ENCODE data around the gene TMEFF2.
A peak's percentile ranks its signal among the peaks of the same experiment; 100 is the strongest.

The TMEFF2 gene

DNA sequence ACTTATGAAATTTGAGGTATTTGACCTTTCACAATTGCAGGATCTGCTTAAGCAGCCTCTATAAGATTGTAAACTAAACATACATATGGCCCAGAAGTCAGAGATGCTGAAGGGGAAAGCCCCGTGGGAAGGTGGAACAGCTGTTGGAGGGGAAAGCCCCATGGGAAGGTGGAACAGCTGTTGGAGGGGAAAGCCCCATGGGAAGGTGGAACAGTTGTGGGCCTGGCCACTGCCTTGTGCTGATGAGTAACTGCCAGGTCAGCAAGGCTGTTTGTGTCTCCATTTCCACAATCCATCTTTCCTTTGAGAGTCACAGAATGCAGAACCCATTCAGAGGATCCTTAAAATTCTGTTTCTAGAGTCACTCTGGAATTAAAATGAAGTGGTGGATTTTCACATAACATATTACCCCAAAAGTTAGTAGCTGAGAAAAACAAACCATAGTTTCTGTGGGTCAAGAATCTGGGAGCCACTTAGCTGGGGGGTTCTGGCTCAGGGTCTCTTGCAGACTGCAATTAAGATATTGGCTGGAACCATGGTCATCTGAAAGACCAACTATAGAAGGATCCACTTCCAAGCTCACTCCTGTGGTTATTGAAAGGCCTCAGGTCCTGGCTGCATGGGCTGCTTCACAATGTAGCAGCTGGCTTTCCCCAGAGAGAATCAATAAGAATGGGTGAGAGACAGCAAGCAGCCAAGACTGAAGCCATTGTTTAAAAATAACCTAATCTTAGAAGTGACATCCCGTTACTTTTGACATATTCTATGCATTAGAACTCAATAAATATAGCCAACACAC, 261.2 kb downstream of the TMEFF2 start:
- Histone ChIP-seq H3K36me3 (ENCODE audit: insufficient read depth, insufficient read length, low read length) (no peaks in the 10 kb centered on the region), H3K4me1 (ENCODE audit: insufficient read depth, insufficient read length) (no peaks in the 10 kb centered on the region), H3K27me3 (ENCODE audit: insufficient read depth, insufficient read length) (no peaks in the 10 kb centered on the region), H3K4me3 (ENCODE audit: insufficient read length, low read depth) (no peak overlapping the region), H3K9me3 (ENCODE audit: insufficient read depth, low read length) (no peaks in the 10 kb centered on the region), H3K9ac (ENCODE audit: insufficient read length, low read depth) (no peak overlapping the region)
- TF ChIP-seq SUZ12 (IDR thresholded peaks at IDR 0.05; ENCODE audit: extremely low read depth, insufficient read depth, insufficient read length) = no peak
- no peak for TF ChIP-seq YY1 (IDR thresholded peaks at IDR 0.05; ENCODE audit: insufficient read depth, insufficient read length)
- TF ChIP-seq ZNF274 (IDR thresholded peaks at IDR 0.05; ENCODE audit: low read depth, low read length) = no peak
- no peak for DNase-seq (ENCODE audit: low read depth, low spot score)

DNA sequence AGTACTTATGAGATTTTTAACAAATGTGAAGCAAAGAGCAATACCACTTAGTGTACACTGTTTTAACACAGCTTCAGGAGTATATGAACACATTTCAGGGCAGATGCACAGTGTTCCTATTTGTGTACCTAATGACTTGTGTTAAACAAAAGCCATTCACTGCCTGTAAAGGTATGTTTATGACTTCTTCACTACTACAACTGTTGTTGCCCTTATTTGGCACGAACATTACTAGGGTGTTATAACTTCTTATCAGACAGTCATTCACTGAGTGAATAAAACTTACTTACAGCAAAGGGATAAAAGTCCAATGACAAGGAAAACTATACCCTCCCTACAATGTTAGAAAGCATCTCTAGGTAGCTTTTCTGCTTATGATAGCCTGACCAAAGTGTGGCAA, 262.4 kb downstream of the TMEFF2 start:
- Histone ChIP-seq H3K36me3 (ENCODE audit: insufficient read depth, insufficient read length, low read length) (no peaks in the 10 kb centered on the region), H3K9me3 (ENCODE audit: insufficient read depth, low read length) (no peaks in the 10 kb centered on the region), H3K9ac (ENCODE audit: insufficient read length, low read depth) (no peak overlapping the region), H3K27me3 (ENCODE audit: insufficient read depth, insufficient read length) (no peaks in the 10 kb centered on the region), H3K4me1 (ENCODE audit: insufficient read depth, insufficient read length) (no peaks in the 10 kb centered on the region), H3K4me3 (ENCODE audit: insufficient read length, low read depth) (no peak overlapping the region)
- TF ChIP-seq YY1 (IDR thresholded peaks at IDR 0.05; ENCODE audit: insufficient read depth, insufficient read length) (no peak), ZNF274 (IDR thresholded peaks at IDR 0.05; ENCODE audit: low read depth, low read length) (no peak), SUZ12 (IDR thresholded peaks at IDR 0.05; ENCODE audit: extremely low read depth, insufficient read depth, insufficient read length) (no peak)
- no peak for DNase-seq (ENCODE audit: low read depth, low spot score)

DNA sequence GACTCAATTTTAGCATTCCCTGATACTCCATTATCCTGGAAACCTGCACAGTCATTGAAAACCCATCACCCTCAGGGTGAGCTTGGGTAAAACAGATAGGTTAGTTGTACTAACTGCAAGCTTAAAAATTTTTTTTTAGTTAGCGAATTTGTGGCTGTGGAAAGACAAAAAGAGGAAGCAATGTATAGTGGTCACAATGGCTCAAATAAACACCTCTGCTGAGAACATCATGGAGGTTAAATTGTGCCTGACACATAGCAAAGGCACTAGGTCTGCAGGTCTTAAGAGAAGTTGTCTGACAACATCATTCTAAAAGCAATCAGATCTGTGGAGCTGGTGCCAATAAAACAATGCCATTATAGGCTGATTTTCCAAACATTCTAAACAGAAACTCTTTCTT, 263.4 kb downstream of the TMEFF2 start:
- H3K27me3 ChIP-seq (ENCODE audit: insufficient read depth, insufficient read length) = no peaks in the 10 kb centered on the region

DNA sequence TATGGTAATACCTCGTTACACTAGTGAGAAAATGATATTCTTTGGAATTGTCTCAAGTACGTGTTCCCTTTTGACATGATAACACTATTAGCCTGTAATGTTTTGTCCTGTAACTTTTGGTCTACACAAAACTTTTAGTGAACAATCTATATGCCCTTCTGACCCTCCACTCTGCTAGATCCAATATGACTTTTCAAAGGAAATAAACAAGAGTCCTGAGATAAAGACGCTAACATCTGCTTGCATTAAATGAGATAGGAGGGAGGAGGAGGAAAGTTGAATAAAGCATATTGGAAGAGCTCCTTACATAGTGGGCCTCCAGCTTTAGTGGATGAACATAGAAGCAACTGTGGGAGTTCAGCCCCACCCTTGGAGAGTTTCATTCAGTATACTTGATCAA, 264.5 kb downstream of the TMEFF2 start:
- Histone ChIP-seq H3K27me3 (ENCODE audit: insufficient read depth, insufficient read length) (no peaks in the 10 kb centered on the region), H3K36me3 (ENCODE audit: insufficient read depth, insufficient read length, low read length) (no peaks in the 10 kb centered on the region), H3K4me3 (ENCODE audit: insufficient read length, low read depth) (no peak overlapping the region), H3K9me3 (ENCODE audit: insufficient read depth, low read length) (no peaks in the 10 kb centered on the region), H3K4me1 (ENCODE audit: insufficient read depth, insufficient read length) (no peaks in the 10 kb centered on the region), H3K9ac (ENCODE audit: insufficient read length, low read depth) (no peak overlapping the region)
- TF ChIP-seq YY1 (IDR thresholded peaks at IDR 0.05; ENCODE audit: insufficient read depth, insufficient read length) (no peak), ZNF274 (IDR thresholded peaks at IDR 0.05; ENCODE audit: low read depth, low read length) (no peak), SUZ12 (IDR thresholded peaks at IDR 0.05; ENCODE audit: extremely low read depth, insufficient read depth, insufficient read length) (no peak)
- DNase-seq (ENCODE audit: low read depth, low spot score) = no peak

More for the DNA sequence above, 263.4 kb downstream of the TMEFF2 start:
- TF ChIP-seq YY1 (IDR thresholded peaks at IDR 0.05; ENCODE audit: insufficient read depth, insufficient read length) (no peak), ZNF274 (IDR thresholded peaks at IDR 0.05; ENCODE audit: low read depth, low read length) (no peak), SUZ12 (IDR thresholded peaks at IDR 0.05; ENCODE audit: extremely low read depth, insufficient read depth, insufficient read length) (no peak)
- no peaks in the 10 kb centered on the region for H3K4me1 ChIP-seq (ENCODE audit: insufficient read depth, insufficient read length)
- no peaks in the 10 kb centered on the region for H3K9me3 ChIP-seq (ENCODE audit: insufficient read depth, low read length)
- DNase-seq (ENCODE audit: low read depth, low spot score) = no peak
- H3K36me3 ChIP-seq (ENCODE audit: insufficient read depth, insufficient read length, low read length) = no peaks in the 10 kb centered on the region
- H3K9ac ChIP-seq (ENCODE audit: insufficient read length, low read depth) = no peak overlapping the region
- no peak overlapping the region for H3K4me3 ChIP-seq (ENCODE audit: insufficient read length, low read depth)

DNA sequence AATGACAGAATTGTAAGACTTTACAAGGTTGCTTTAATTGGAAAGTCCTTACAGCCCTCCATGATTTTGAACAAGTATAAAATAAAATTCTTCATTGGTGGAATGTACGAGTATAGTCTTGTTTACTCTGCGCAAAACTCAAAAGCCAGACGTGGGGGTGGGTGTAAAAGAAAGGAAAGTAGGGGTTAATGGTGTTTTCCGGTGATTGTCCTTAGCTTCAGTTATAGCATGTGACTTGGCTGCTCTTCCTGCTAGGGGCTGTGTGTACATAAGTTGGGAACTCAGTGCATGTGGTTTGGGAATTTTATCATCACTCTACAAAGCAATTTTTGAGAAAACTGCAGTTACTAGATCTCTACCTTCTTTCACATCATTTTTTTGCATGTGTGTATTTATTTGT, 265.4 kb downstream of the TMEFF2 start:
- Histone ChIP-seq H3K36me3 (ENCODE audit: insufficient read depth, insufficient read length, low read length) (no peaks in the 10 kb centered on the region), H3K4me3 (ENCODE audit: insufficient read length, low read depth) (no peak overlapping the region), H3K4me1 (ENCODE audit: insufficient read depth, insufficient read length) (no peaks in the 10 kb centered on the region), H3K9me3 (ENCODE audit: insufficient read depth, low read length) (no peaks in the 10 kb centered on the region), H3K9ac (ENCODE audit: insufficient read length, low read depth) (no peak overlapping the region), H3K27me3 (ENCODE audit: insufficient read depth, insufficient read length) (no peaks in the 10 kb centered on the region)
- no peak for DNase-seq (ENCODE audit: low read depth, low spot score)
- TF ChIP-seq YY1 (IDR thresholded peaks at IDR 0.05; ENCODE audit: insufficient read depth, insufficient read length) (no peak), SUZ12 (IDR thresholded peaks at IDR 0.05; ENCODE audit: extremely low read depth, insufficient read depth, insufficient read length) (no peak), ZNF274 (IDR thresholded peaks at IDR 0.05; ENCODE audit: low read depth, low read length) (no peak)

DNA sequence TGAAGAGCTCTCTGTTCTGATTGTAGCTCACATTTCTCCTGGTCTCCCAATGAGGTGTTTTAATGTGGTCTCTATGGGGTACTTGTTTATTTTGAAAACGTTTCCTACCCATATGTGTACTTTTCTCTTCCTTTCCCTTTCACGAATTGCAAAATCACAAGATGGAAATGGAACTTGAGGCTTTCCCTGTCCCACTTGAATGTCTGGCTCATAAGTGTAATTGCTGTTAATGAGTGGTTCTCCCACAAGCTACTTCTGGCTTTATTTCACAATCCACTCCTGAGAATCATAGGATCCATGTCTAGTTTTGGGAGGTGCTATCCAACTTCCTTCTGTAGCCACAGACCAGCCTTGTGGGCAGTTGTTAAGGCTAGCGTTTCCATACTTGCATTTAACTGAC, 266.7 kb downstream of the TMEFF2 start:
- Histone ChIP-seq H3K4me3 (ENCODE audit: insufficient read length, low read depth) (no peak overlapping the region), H3K9me3 (ENCODE audit: insufficient read depth, low read length) (no peaks in the 10 kb centered on the region), H3K27me3 (ENCODE audit: insufficient read depth, insufficient read length) (no peaks in the 10 kb centered on the region), H3K9ac (ENCODE audit: insufficient read length, low read depth) (no peak overlapping the region), H3K36me3 (ENCODE audit: insufficient read depth, insufficient read length, low read length) (no peaks in the 10 kb centered on the region), H3K4me1 (ENCODE audit: insufficient read depth, insufficient read length) (no peaks in the 10 kb centered on the region)
- TF ChIP-seq ZNF274 (IDR thresholded peaks at IDR 0.05; ENCODE audit: low read depth, low read length) = no peak
- DNase-seq (ENCODE audit: low read depth, low spot score) = no peak

DNA sequence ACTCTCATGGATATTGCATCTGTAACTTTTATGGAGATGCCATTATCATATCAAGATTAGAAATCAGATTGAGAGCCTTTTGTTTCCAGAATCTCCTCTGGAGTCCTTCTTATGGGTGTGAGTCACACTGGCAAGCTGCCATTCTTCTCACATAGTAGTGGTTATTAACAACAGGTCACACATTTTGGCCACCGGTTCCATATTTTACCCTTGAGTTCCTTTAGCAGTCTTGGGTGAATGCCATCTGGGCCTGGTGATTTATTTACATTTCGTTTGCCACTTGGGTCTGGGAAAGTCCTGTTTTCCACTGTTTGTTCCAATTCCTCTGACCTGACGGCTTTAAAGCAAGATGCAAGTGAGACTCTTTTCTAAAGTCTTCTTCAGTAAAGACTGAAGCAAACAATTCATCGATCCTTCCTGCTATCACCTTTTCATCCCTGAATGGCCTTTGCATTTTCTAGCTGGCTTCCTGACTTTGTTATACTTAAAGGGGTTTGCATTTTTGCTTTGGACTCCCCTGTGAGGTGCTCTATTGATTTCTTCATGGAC, 267.3 kb downstream of the TMEFF2 start:
- TF ChIP-seq SUZ12 (IDR thresholded peaks at IDR 0.05; ENCODE audit: extremely low read depth, insufficient read depth, insufficient read length) (no peak), YY1 (IDR thresholded peaks at IDR 0.05; ENCODE audit: insufficient read depth, insufficient read length) (no peak), ZNF274 (IDR thresholded peaks at IDR 0.05; ENCODE audit: low read depth, low read length) (no peak)
- Histone ChIP-seq H3K9ac (ENCODE audit: insufficient read length, low read depth) (no peak overlapping the region), H3K36me3 (ENCODE audit: insufficient read depth, insufficient read length, low read length) (no peaks in the 10 kb centered on the region), H3K27me3 (ENCODE audit: insufficient read depth, insufficient read length) (no peaks in the 10 kb centered on the region), H3K4me3 (ENCODE audit: insufficient read length, low read depth) (no peak overlapping the region), H3K4me1 (ENCODE audit: insufficient read depth, insufficient read length) (no peaks in the 10 kb centered on the region), H3K9me3 (ENCODE audit: insufficient read depth, low read length) (no peaks in the 10 kb centered on the region)
- DNase-seq (ENCODE audit: low read depth, low spot score) = peak; percentile 36

All from NT2/D1 (cell line).